Tibial artery (tissue), 4 donors: ENCODE results near the gene SQOR.

Experiments used
- DNase-seq, 2 donors: peaks; one replicate each; pipeline ENCODE4 v3.0.0-alpha.2; 2019
- H3K27ac ChIP-seq, 2 donors: fragments of 200-600 bp; sonication (generic) in 1 of 2; 1 replicate in 1 of 2; 2 replicates in 1 of 2; pipeline ENCODE4 v1.5.1; 2018 to 2019; ENCODE audit warnings: mild to moderate bottlenecking in 1 of 2
- H3K27me3 ChIP-seq, 2 donors: fragments of 200-600 bp; sonication (generic) in 1 of 2; one replicate each; pipeline versions ENCODE4 v1.5.1 to v1.6.0; 2016 to 2019
- H3K36me3 ChIP-seq, 3 donors: fragments of 200-600 bp; sonication (generic) in 2 of 3; one replicate each; pipeline ENCODE4 v1.5.1; 2016 to 2019; ENCODE audit warnings: mild to moderate bottlenecking in 2 of 3
- H3K4me1 ChIP-seq, 4 donors: fragments of 200-600 bp; sonication (generic) in 2 of 4; 1 replicate in 3 of 4; 2 replicates in 1 of 4; pipeline ENCODE4 v1.5.1; 2016 to 2019
- H3K4me3 ChIP-seq, 2 donors: fragments of 200-600 bp; sonication (generic) in 1 of 2; 1 replicate in 1 of 2; 2 replicates in 1 of 2; pipeline ENCODE4 v1.5.1; 2018 to 2019; ENCODE audit warnings: mild to moderate bottlenecking in 2 of 2
- H3K9me3 ChIP-seq, 3 donors: fragments of 200-600 bp; sonication (generic) in 1 of 3; one replicate each; pipeline ENCODE4 v1.5.1; 2016 to 2019
- CTCF ChIP-seq, 2 experiments: fragments of 200-600 bp in 1 of 2; fragments of 450-650 bp in 1 of 2; IDR thresholded peaks; one replicate each; pipeline ENCODE4 v1.5.1; 2017 to 2019; ENCODE audit warnings: antibody characterized with exemption in 2 of 2, mild to moderate bottlenecking in 1 of 2, moderate library complexity in 1 of 2
- intact Hi-C: fragments of 100-400 bp; cut with DNase I; formaldehyde crosslinking; loops from one replicate; pipeline ENCODE4 v1.15.0; 2023; ENCODE audit warnings: low total_unique reads

SQOR gene

GRCh38 chr15:45634432-45635190, at the start of gene SQOR:
Gene SQOR (plus strand): TSS chr15:45635029. CDS start chr15:45658924, 23,895 bp downstream.
- Histone ChIP-seq H3K27me3 (no peaks in the 10 kb centered on the region), H3K4me1 (peaks cover 5 to 54% (median 32%) of the 10 kb centered on the region in 4 donors), H3K27ac (peak within 1 kb of the TSS; percentile 93 to 96), H3K4me3 (peak within 1 kb of the TSS; percentile 70 to 86), H3K36me3 (no peaks in the 10 kb centered on the region), H3K9me3 (no peaks in the 10 kb centered on the region)
- peak; percentile 89 to 95 for DNase-seq
- TF ChIP-seq CTCF (IDR thresholded peaks at IDR 0.05) = no peak
- intact Hi-C loops = loop anchor here (5.0 kb wide), 1 partner anchor 47 kb away; the partner anchor contains the start of gene BLOC1S6

- TF ChIP-seq CTCF (IDR thresholded peaks at IDR 0.05) = no peak
- intact Hi-C loops = loop anchor here (5.0 kb wide), 1 partner anchor 47 kb away; no protein-coding TSS in a partner anchor
- no peak for DNase-seq
Observed at GRCh38 chr15:45585069-45585791, 49.6 kb upstream of the SQOR start.

GRCh38 chr15:45586125-45586524, 48.7 kb upstream of the SQOR start:
- H3K36me3 ChIP-seq = no peaks in the 10 kb centered on the region
- peak overlapping the region; percentile 72 to 75 for H3K4me3 ChIP-seq
- H3K4me1 ChIP-seq = peaks cover 0 to 40% (median 24%) of the 10 kb centered on the region in 4 donors
- no peak for TF ChIP-seq CTCF (IDR thresholded peaks at IDR 0.05)
- H3K27ac ChIP-seq = peak overlapping the region; percentile 92 to 96
- no peaks in the 10 kb centered on the region for H3K9me3 ChIP-seq
- H3K27me3 ChIP-seq = no peaks in the 10 kb centered on the region
- no peak for DNase-seq
- intact Hi-C loops = loop anchor here (5.0 kb wide), 1 partner anchor 46 kb away; no protein-coding TSS in a partner anchor

More at GRCh38 chr15:45585069-45585791, 49.6 kb upstream of the SQOR start:
- Histone ChIP-seq H3K27ac (no peak overlapping the region), H3K36me3 (no peaks in the 10 kb centered on the region), H3K9me3 (no peaks in the 10 kb centered on the region), H3K4me1 (peaks cover 0 to 34% (median 21%) of the 10 kb centered on the region in 4 donors), H3K4me3 (no peak overlapping the region), H3K27me3 (no peaks in the 10 kb centered on the region)

GRCh38 chr15:45586601-45587094, 48.2 kb upstream of the SQOR start:
- no peaks in the 10 kb centered on the region for H3K9me3 ChIP-seq
- H3K4me3 ChIP-seq = peak overlapping the region; percentile 72 to 75
- H3K4me1 ChIP-seq = peaks cover 0 to 45% (median 24%) of the 10 kb centered on the region in 4 donors
- peak overlapping the region; percentile 92 to 96 for H3K27ac ChIP-seq
- intact Hi-C loops = loop anchor here (5.0 kb wide), 1 partner anchor 46 kb away; no protein-coding TSS in a partner anchor
- no peak for DNase-seq
- no peaks in the 10 kb centered on the region for H3K27me3 ChIP-seq
- no peak for TF ChIP-seq CTCF (IDR thresholded peaks at IDR 0.05)
- no peaks in the 10 kb centered on the region for H3K36me3 ChIP-seq

GRCh38 chr15:45587095-45587862, 47.5 kb upstream of the SQOR start, which contains the start of gene BLOC1S6:
Gene BLOC1S6 (plus strand): TSS chr15:45587379. CDS start chr15:45587444, 65 bp downstream.
- H3K27me3 ChIP-seq = no peaks in the 10 kb centered on the region
- H3K4me3 ChIP-seq = peak within 1 kb of the TSS; percentile 72 to 75
- TF ChIP-seq CTCF (IDR thresholded peaks at IDR 0.05) = no peak
- peak; percentile 86 to 93 for DNase-seq
- H3K36me3 ChIP-seq = no peaks in the 10 kb centered on the region
- H3K27ac ChIP-seq = peak within 1 kb of the TSS; percentile 92 to 96
- peaks cover 0 to 45% (median 24%) of the 10 kb centered on the region in 4 donors for H3K4me1 ChIP-seq
- no peaks in the 10 kb centered on the region for H3K9me3 ChIP-seq
- intact Hi-C loops = loop anchor here (5.0 kb wide), 1 partner anchor 45 kb away; no protein-coding TSS in a partner anchor
